Muscle of leg (tissue), 11 donors: ENCODE data around the gene ZBTB21. TPM values are rescaled to one million over a fixed set of nuclear protein-coding genes. Genes with fewer than 3 reads are reported as not detected.

Experiments used
- DNase-seq: peaks from one replicate; pipeline ENCODE4 v3.0.0; 2013
- H3K27ac ChIP-seq: one replicate; pipeline ENCODE4 v1.5.1; 2013; ENCODE audit warnings: mild to moderate bottlenecking, low read length, control low read depth
- H3K27me3 ChIP-seq: one replicate; pipeline ENCODE4 v1.6.1; 2013; ENCODE audit warnings: low read length; ENCODE audit not compliant: control insufficient read depth, insufficient read depth
- H3K36me3 ChIP-seq: one replicate; pipeline ENCODE4 v1.6.1; 2013; ENCODE audit warnings: low read length; ENCODE audit not compliant: control insufficient read depth, insufficient read depth
- H3K4me1 ChIP-seq: one replicate; pipeline ENCODE4 v1.6.1; 2013; ENCODE audit warnings: low read length; ENCODE audit not compliant: control insufficient read depth, insufficient read depth
- H3K4me3 ChIP-seq: one replicate; pipeline ENCODE4 v1.5.1; 2013; ENCODE audit warnings: low read length, control low read depth
- H3K9me3 ChIP-seq: replicated peaks from 2 replicates; pipeline ENCODE4 v1.6.1; 2013; ENCODE audit warnings: low read depth, low read length; ENCODE audit not compliant: control insufficient read depth
- WGBS: methylation state at CpG from one replicate; pipeline ENCODE4 v1.1.5; 2013; ENCODE audit warnings: missing lambda C conversion rate; ENCODE audit not compliant: insufficient coverage; 5-methylcytosine and 5-hydroxymethylcytosine counted together
- polyA plus RNA-seq, 8 donors: library from polyadenylated mRNA; unstranded; fragments of 120-200 nt; gene quantifications; one replicate each; pipeline versions ENCODE4 v1.2.1 to v1.2.3, GENCODE V29; 2013; ENCODE audit warnings: inconsistent platforms in 1 of 8, low replicate concordance in 1 of 8; ENCODE audit not compliant: insufficient read length in 8 of 8, insufficient read depth in 1 of 8
- total RNA-seq: library from RNA; stranded (reverse); fragments of 120-200 nt; gene quantifications from one replicate; pipeline ENCODE4 v1.2.4, GENCODE V29; 2013

The ZBTB21 gene
- total and polyA plus RNA-seq, 9 donors, result 3.5 to 8.4 (median 4.7) TPM

DNA sequence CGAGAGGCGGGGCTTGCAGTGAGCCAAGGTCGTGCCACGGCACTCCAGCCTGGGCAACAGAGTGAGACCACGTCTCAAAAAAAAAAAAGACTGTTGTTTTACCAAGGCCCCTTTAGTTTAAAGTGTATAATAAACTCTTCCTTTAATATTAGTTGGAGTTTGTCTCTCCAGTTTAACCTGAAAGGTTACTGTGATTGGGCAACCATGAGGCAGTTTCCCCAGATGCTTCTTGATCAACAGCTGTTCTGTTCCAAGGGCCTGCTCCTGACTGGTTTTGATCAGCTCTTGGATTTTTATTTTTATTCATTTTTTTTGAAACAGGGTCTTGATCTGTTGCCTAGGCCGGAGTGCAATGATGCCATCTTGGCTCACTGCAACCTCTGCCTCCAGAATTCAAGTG lies 38.3 kb downstream of the ZBTB21 start:
- no peaks in the 10 kb centered on the region for H3K27me3 ChIP-seq
- no peak overlapping the region for H3K4me3 ChIP-seq
- no CpG with 5 or more reads among the region's 6 CpGs for WGBS
- H3K27ac ChIP-seq, result no peak overlapping the region
- no peaks in the 10 kb centered on the region for H3K9me3 ChIP-seq
- no peak for DNase-seq
- H3K36me3 ChIP-seq, result no peaks in the 10 kb centered on the region
- peaks cover 7% of the 10 kb centered on the region for H3K4me1 ChIP-seq

DNA sequence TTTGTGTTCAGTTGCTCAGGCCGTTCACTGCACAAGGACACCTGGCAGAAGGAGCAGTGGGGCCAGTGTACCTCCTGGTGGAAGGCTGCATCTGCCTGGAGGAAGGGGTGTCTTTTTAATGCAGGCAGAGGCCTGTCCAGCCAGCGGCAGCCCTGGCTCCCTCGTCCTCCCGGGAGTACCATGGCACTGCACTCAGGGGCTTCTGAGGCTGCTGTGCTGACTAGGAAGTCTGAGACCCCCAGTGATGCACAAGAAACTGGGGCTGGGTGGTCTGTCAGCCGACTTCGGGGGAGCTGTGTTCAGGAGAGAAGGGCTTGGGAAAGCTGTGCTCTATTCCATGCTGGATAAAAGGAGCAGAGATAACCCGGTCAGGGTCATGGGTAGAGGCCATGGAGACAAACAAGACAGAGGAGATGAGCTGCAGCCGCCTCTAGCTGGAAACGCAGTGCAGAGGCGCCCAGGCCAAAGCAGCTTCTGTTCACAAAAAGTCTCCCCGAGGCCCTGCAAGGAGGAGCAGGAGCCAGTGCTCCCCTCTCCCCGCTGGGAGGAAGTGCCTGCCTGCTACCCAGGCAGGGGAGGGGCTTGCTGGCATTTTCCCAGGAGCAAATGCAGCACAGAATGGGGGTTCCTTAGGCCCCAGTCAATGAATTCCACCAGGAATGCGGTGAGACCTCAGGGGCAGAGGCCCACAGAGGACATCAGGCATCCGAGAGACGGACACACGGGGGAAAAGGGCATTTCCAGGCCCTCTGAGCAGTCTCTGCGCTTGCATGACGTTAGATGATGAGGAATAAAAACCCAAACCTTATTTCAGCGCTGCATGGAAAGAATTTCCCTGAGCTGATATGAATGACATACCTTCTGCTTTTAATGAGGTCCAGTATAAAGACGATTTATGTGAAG lies 39.2 kb downstream of the ZBTB21 start:
- 65% methylated on average over 16 of the region's 20 CpGs for WGBS
- DNase-seq, result no peak
- Histone ChIP-seq H3K9me3 (no peaks in the 10 kb centered on the region), H3K27ac (no peak overlapping the region), H3K4me3 (no peak overlapping the region), H3K36me3 (no peaks in the 10 kb centered on the region), H3K4me1 (peaks cover 8% of the 10 kb centered on the region), H3K27me3 (no peaks in the 10 kb centered on the region)

- Histone ChIP-seq H3K27ac (no peak overlapping the region), H3K9me3 (no peaks in the 10 kb centered on the region), H3K4me1 (peaks cover 10% of the 10 kb centered on the region), H3K27me3 (no peaks in the 10 kb centered on the region), H3K36me3 (no peaks in the 10 kb centered on the region), H3K4me3 (no peak overlapping the region)
- no peak for DNase-seq
- WGBS, result 20% methylated on average over 1 of the region's 5 CpGs
These were observed 40.1 kb downstream of the ZBTB21 start for GRCh38 chr21:41970106-41970391.

DNA sequence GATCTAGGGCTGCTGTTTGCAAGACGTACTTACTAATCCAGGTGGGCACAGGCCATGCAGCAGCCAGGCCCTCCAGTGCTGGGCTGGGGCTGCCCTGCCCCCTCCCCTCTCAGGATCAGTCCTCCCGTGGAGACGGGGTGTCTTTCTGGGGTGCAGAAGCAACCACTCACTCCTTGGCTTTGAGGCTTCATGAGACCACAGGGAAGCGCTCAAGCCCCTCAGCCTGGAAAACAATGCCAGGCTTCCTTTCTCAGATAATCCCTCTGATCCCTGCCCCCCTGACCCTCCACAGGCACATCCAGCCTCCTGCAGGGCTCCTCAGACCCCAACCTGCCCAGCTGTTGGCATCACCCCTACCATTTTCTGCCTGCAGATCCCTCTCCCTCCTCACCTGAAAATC lies 42.5 kb downstream of the ZBTB21 start:
- Histone ChIP-seq H3K27me3 (no peaks in the 10 kb centered on the region), H3K4me1 (peaks cover 7% of the 10 kb centered on the region), H3K36me3 (no peaks in the 10 kb centered on the region), H3K9me3 (no peaks in the 10 kb centered on the region), H3K27ac (no peak overlapping the region), H3K4me3 (no peak overlapping the region)
- DNase-seq, result no peak
- WGBS, result 58% methylated on average over 3 of the region's 4 CpGs

GRCh38 chr21:41966872-41967621 lies 43.1 kb downstream of the ZBTB21 start:
- WGBS, result 86% methylated on average over 5 of the region's 10 CpGs
- no peaks in the 10 kb centered on the region for H3K36me3 ChIP-seq
- H3K4me1 ChIP-seq, result peaks cover 7% of the 10 kb centered on the region
- H3K4me3 ChIP-seq, result no peak overlapping the region
- H3K27me3 ChIP-seq, result no peaks in the 10 kb centered on the region
- H3K27ac ChIP-seq, result no peak overlapping the region
- DNase-seq, result no peak
- no peaks in the 10 kb centered on the region for H3K9me3 ChIP-seq

DNA sequence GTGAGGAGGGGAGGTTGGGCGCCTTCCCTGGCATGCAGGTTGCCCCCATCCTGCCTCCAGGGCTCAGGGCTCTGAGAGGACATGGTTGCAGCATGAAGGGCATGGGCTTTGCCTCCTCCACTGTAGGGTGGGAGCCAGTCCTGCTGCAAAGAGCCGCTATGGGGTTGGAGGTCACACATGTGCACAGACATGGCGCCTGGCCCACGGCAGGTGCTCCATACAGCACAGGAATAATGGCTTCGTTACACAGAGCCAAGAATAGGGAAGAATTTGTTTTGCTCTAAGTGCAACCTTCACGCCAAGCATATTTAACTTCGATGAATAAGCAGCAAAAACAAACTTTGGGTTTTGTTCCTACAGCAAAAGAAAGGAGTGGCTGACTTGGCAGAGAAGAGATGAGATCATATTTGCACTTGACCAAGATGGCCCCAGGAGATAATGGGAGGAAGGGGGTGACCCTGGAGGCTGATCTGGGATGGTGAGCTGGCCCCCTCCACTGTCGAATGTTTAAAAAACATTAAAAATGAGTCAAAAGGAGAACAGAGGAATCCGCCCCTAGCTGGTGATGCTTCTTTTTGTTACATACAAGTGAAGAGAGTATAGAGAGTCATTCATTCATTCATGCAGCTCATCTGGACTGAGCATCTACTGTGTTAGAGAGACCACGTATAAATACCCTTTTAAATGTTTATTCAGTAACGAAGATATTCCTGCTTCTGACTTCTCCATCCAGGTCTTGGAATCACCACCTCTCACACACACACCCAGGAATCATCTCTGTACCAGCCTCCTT lies 43.9 kb downstream of the ZBTB21 start:
- Histone ChIP-seq H3K4me3 (no peak overlapping the region), H3K36me3 (no peaks in the 10 kb centered on the region), H3K27ac (no peak overlapping the region), H3K9me3 (no peaks in the 10 kb centered on the region), H3K27me3 (no peaks in the 10 kb centered on the region), H3K4me1 (peaks cover 8% of the 10 kb centered on the region)
- peak; percentile 76 for DNase-seq
- 76% methylated on average over 8 of the region's 11 CpGs for WGBS

DNA sequence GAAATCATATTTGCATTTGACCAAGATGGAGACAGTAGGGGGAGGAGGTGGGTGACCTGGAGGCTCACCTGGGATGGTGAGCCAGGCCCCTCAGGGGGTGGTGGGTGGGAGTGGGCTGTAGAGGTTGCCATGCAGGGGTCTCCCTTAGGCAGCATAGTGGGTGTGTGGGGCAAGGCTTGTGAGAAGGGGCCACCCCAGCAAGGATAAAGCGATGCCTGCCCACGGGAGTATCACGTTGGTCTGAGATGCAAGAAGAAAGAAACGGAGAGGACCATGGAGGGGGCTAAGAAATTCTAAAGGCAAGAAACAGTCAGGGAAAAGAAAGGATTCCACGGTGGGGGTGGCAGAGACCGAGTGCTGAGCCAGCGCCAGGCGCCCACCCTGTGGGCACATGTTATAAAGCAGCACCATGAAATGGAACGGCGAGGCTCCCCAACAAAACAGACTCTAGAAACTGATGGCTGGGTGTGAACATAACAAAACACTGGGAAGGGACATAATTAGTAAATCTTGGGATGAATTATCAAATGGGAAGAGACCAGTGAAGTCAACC lies 44.6 kb downstream of the ZBTB21 start:
- Histone ChIP-seq H3K27ac (no peak overlapping the region), H3K4me1 (peaks cover 8% of the 10 kb centered on the region), H3K36me3 (no peaks in the 10 kb centered on the region), H3K9me3 (no peaks in the 10 kb centered on the region), H3K27me3 (no peaks in the 10 kb centered on the region), H3K4me3 (no peak overlapping the region)
- WGBS, result 87% methylated on average over 5 of the region's 10 CpGs
- DNase-seq, result no peak

DNA sequence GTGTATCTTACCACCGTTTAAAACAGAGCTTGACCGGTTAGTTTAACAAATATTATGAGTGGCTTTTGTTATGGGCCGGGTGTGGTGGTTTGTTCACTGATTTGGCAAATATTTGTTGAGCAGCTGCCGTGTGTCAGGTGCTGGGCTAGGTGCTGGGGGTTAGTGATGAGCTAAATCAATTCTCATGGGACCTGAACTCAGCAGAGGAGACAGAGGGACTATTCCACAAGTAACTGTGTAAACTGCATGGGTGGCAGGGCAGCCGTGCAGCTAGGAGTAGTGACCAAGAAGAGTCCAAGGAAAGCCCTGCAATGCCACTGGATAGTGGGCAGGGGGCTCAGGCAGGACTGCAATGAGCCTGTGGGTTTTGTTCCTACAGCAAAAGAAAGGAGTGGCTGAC lies 45.1 kb downstream of the ZBTB21 start:
- 82% methylated on average over 3 of the region's 5 CpGs for WGBS
- H3K4me3 ChIP-seq, result no peak overlapping the region
- no peaks in the 10 kb centered on the region for H3K27me3 ChIP-seq
- peaks cover 8% of the 10 kb centered on the region for H3K4me1 ChIP-seq
- no peak overlapping the region for H3K27ac ChIP-seq
- DNase-seq, result no peak
- no peaks in the 10 kb centered on the region for H3K36me3 ChIP-seq
- no peaks in the 10 kb centered on the region for H3K9me3 ChIP-seq

GRCh38 chr21:41964171-41964570 lies 46.0 kb downstream of the ZBTB21 start:
- 47% methylated on average over 5 of the region's 8 CpGs for WGBS
- Histone ChIP-seq H3K9me3 (no peaks in the 10 kb centered on the region), H3K4me1 (peaks cover 10% of the 10 kb centered on the region), H3K36me3 (no peaks in the 10 kb centered on the region), H3K4me3 (no peak overlapping the region), H3K27ac (no peak overlapping the region), H3K27me3 (no peaks in the 10 kb centered on the region)
- no peak for DNase-seq
